Measurements from ENCODE around the gene GFRA1.

GRCh38 chr10:116312548-116312947 is 39.5 kb upstream of the GFRA1 start:
- TF ChIP-seq EZH2 (IDR thresholded peaks at IDR 0.05; ENCODE audit: low read length, missing control alignments) = no peak
- TF ChIP-seq, protein P1, sequence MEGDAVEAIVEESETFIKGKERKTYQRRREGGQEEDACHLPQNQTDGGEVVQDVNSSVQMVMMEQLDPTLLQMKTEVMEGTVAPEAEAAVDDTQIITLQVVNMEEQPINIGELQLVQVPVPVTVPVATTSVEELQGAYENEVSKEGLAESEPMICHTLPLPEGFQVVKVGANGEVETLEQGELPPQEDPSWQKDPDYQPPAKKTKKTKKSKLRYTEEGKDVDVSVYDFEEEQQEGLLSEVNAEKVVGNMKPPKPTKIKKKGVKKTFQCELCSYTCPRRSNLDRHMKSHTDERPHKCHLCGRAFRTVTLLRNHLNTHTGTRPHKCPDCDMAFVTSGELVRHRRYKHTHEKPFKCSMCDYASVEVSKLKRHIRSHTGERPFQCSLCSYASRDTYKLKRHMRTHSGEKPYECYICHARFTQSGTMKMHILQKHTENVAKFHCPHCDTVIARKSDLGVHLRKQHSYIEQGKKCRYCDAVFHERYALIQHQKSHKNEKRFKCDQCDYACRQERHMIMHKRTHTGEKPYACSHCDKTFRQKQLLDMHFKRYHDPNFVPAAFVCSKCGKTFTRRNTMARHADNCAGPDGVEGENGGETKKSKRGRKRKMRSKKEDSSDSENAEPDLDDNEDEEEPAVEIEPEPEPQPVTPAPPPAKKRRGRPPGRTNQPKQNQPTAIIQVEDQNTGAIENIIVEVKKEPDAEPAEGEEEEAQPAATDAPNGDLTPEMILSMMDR (conservative IDR thresholded peaks at IDR 0.05 in 1 of 2, IDR thresholded peaks at IDR 0.05 in 1 of 2; ENCODE audit: low read depth in 1 of 2, low read length in 2 of 2) = no peak
